ENCODE results near the gene NCBP2L. TPM values are rescaled to one million over a fixed set of nuclear protein-coding genes. Genes with fewer than 3 reads are reported as not detected.

The NCBP2L gene
- total RNA-seq, 1 donor from 2014 or later = not detected

- no peak for DNase-seq (ENCODE audit: low spot score)
- H3K4me3 Mint-ChIP-seq (ENCODE audit: unreplicated experiment) = no peak overlapping the region
Observed at GRCh38 chrX:107842715-107843400, 65.3 kb downstream of the NCBP2L start.

More at GRCh38 chrX:107842715-107843400, 65.3 kb downstream of the NCBP2L start:
- Mint-ChIP-seq H3K4me1 (ENCODE audit: unreplicated experiment) (no peaks in the 10 kb centered on the region), H3K27ac (ENCODE audit: unreplicated experiment) (no peak overlapping the region), H3K9me3 (ENCODE audit: unreplicated experiment) (no peaks in the 10 kb centered on the region), H3K36me3 (ENCODE audit: low read depth, unreplicated experiment) (no peaks in the 10 kb centered on the region), H3K27me3 (ENCODE audit: unreplicated experiment) (no peaks in the 10 kb centered on the region)
- TF ChIP-seq CTCF (IDR thresholded peaks at IDR 0.05; ENCODE audit: unreplicated experiment) = no peak

Other genes with a start within 250 kb of the NCBP2L start
- 41.0 TPM for gene PRPS1, start 149.2 kb upstream of the NCBP2L start, total RNA-seq (ENCODE audit: unreplicated experiment)
- gene TSC22D3, start 1.9 kb upstream of the NCBP2L start, total RNA-seq (ENCODE audit: unreplicated experiment) = 68.7 TPM
- gene MID2, start 48.1 kb downstream of the NCBP2L start, total RNA-seq (ENCODE audit: unreplicated experiment) = 7.2 TPM
- not detected for gene TEX13B, start 204.6 kb downstream of the NCBP2L start, total RNA-seq (ENCODE audit: unreplicated experiment)